ENCODE results near the gene AGAP3. TPM values are rescaled to one million over a fixed set of nuclear protein-coding genes. Genes with fewer than 3 reads are reported as not detected.

Gene AGAP3
- total RNA-seq, 4 donors from 2014 or later, result 54.9 to 74.4 (median 63.8) TPM

GRCh38 chr7:151173386-151174245 lies 87.3 kb downstream of the AGAP3 start:
- in situ Hi-C loops (cut with MboI; ENCODE audit: low pct_ligation_motif_present in 1 of 4, low pct_unique_long_range_greater_than_20kb in 1 of 4, low sequenced_read_pairs in 3 of 4), result loop anchor here in 2 of 4 donors (5.0 to 10.0 kb wide), 2 partner anchors 46 to 49 kb away; no protein-coding TSS in a partner anchor

GRCh38 chr7:151174246-151175046 lies 88.2 kb downstream of the AGAP3 start:
- H3K4me1 ChIP-seq, result no peaks in the 10 kb centered on the region
- H3K27ac ChIP-seq, result no peak overlapping the region
- intact Hi-C loops (cut with DNase I; ENCODE audit: low total_unique reads), result loop anchor here (5.0 kb wide), 1 partner anchor 128 kb away; no protein-coding TSS in a partner anchor
- H3K4me3 ChIP-seq, result no peak overlapping the region
- H3K9me3 ChIP-seq, result no peaks in the 10 kb centered on the region
- in situ Hi-C loops (cut with MboI; ENCODE audit: low pct_ligation_motif_present in 1 of 4, low pct_unique_long_range_greater_than_20kb in 1 of 4, low sequenced_read_pairs in 3 of 4), result loop anchor here in 2 of 4 donors (5.0 to 10.0 kb wide), 2 partner anchors 47 to 50 kb away; no protein-coding TSS in a partner anchor
- no peaks in the 10 kb centered on the region for H3K36me3 ChIP-seq
- no peak for TF ChIP-seq POLR2AphosphoS5 (IDR thresholded peaks at IDR 0.05)
- no peak for TF ChIP-seq EP300 (IDR thresholded peaks at IDR 0.05; ENCODE audit: low read depth)
- 62 to 74% methylated on average over 32 to 54 of the region's 77 CpGs for WGBS, 2 donors (ENCODE audit: low coverage in 1 of 2)
- no peak for DNase-seq
- H3K27me3 ChIP-seq, result peaks cover 69% of the 10 kb centered on the region

More at GRCh38 chr7:151173386-151174245, 87.3 kb downstream of the AGAP3 start:
- 84 to 85% methylated on average over 15 to 43 of the region's 43 CpGs for WGBS, 2 donors (ENCODE audit: low coverage in 1 of 2)
- H3K27me3 ChIP-seq, result peaks cover 77% of the 10 kb centered on the region
- no peaks in the 10 kb centered on the region for H3K36me3 ChIP-seq
- H3K4me3 ChIP-seq, result no peak overlapping the region
- no peak overlapping the region for H3K27ac ChIP-seq
- no peak for TF ChIP-seq POLR2AphosphoS5 (IDR thresholded peaks at IDR 0.05)
- no peak for TF ChIP-seq CTCF (IDR thresholded peaks at IDR 0.05)
- no peak for TF ChIP-seq EP300 (IDR thresholded peaks at IDR 0.05; ENCODE audit: low read depth)
- no peak for TF ChIP-seq POLR2A (IDR thresholded peaks at IDR 0.05)
- H3K4me1 ChIP-seq, result no peaks in the 10 kb centered on the region
- intact Hi-C loops (cut with DNase I; ENCODE audit: low total_unique reads), result loop anchor here (5.0 kb wide), 1 partner anchor 129 kb away; no protein-coding TSS in a partner anchor
- no peaks in the 10 kb centered on the region for H3K9me3 ChIP-seq
- no peak for DNase-seq

GRCh38 chr7:151175047-151175792 lies 88.9 kb downstream of the AGAP3 start:
- Histone ChIP-seq H3K4me3 (no peak overlapping the region), H3K4me1 (no peaks in the 10 kb centered on the region), H3K27me3 (peaks cover 61% of the 10 kb centered on the region), H3K27ac (no peak overlapping the region), H3K36me3 (no peaks in the 10 kb centered on the region), H3K9me3 (no peaks in the 10 kb centered on the region)
- DNase-seq, result no peak
- WGBS, 2 donors (ENCODE audit: low coverage in 1 of 2), result 81 to 82% methylated on average over 9 to 16 of the region's 16 CpGs
- intact Hi-C loops (cut with DNase I; ENCODE audit: low total_unique reads) (no loop called here), in situ Hi-C loops (cut with MboI; ENCODE audit: low pct_ligation_motif_present in 1 of 4, low pct_unique_long_range_greater_than_20kb in 1 of 4, low sequenced_read_pairs in 3 of 4) (loop anchor here in 1 of 4 donors (10.0 kb wide), 1 partner anchor 50 kb away; no protein-coding TSS in a partner anchor)
- no peak for TF ChIP-seq POLR2AphosphoS5 (IDR thresholded peaks at IDR 0.05)
- no peak for TF ChIP-seq POLR2A (IDR thresholded peaks at IDR 0.05)
- TF ChIP-seq CTCF (IDR thresholded peaks at IDR 0.05), result no peak

GRCh38 chr7:151175793-151176311 lies 89.6 kb downstream of the AGAP3 start:
- peaks cover 56% of the 10 kb centered on the region for H3K27me3 ChIP-seq
- no peak for DNase-seq
- intact Hi-C loops (cut with DNase I; ENCODE audit: low total_unique reads), result no loop called here
- 75% methylated on average over 18 of the region's 23 CpGs; no CpG with 5 or more reads in 1 of the 2 donors for WGBS, 2 donors (ENCODE audit: low coverage in 1 of 2)
- H3K4me3 ChIP-seq, result no peak overlapping the region
- no peaks in the 10 kb centered on the region for H3K9me3 ChIP-seq
- no peaks in the 10 kb centered on the region for H3K36me3 ChIP-seq
- TF ChIP-seq EP300 (IDR thresholded peaks at IDR 0.05; ENCODE audit: low read depth), result no peak
- TF ChIP-seq CTCF (IDR thresholded peaks at IDR 0.05), result no peak
- TF ChIP-seq POLR2AphosphoS5 (IDR thresholded peaks at IDR 0.05), result no peak
- no peak for TF ChIP-seq POLR2A (IDR thresholded peaks at IDR 0.05)
- in situ Hi-C loops (cut with MboI; ENCODE audit: low pct_ligation_motif_present in 1 of 4, low pct_unique_long_range_greater_than_20kb in 1 of 4, low sequenced_read_pairs in 3 of 4), result loop anchor here in 1 of 4 donors (10.0 kb wide), 1 partner anchor 51 kb away; no protein-coding TSS in a partner anchor
- no peaks in the 10 kb centered on the region for H3K4me1 ChIP-seq
- H3K27ac ChIP-seq, result no peak overlapping the region
